ENCODE results near the gene CFDP1.
"Not testable (repeated sequence)": the region's sequence is repeated elsewhere in the genome, so short reads cannot be mapped to it uniquely, and the experiment has no call there.

CFDP1 gene

GRCh38 chr16:75445298-75445697, 12.0 kb upstream of the CFDP1 start:
- H3K4me3 ChIP-seq (ENCODE audit: low read depth, low read length), result no peak overlapping the region
- in situ Hi-C loops (cut with HindIII; ENCODE audit: low sequenced_read_pairs), result no loop called here
- TF ChIP-seq, protein P1, sequence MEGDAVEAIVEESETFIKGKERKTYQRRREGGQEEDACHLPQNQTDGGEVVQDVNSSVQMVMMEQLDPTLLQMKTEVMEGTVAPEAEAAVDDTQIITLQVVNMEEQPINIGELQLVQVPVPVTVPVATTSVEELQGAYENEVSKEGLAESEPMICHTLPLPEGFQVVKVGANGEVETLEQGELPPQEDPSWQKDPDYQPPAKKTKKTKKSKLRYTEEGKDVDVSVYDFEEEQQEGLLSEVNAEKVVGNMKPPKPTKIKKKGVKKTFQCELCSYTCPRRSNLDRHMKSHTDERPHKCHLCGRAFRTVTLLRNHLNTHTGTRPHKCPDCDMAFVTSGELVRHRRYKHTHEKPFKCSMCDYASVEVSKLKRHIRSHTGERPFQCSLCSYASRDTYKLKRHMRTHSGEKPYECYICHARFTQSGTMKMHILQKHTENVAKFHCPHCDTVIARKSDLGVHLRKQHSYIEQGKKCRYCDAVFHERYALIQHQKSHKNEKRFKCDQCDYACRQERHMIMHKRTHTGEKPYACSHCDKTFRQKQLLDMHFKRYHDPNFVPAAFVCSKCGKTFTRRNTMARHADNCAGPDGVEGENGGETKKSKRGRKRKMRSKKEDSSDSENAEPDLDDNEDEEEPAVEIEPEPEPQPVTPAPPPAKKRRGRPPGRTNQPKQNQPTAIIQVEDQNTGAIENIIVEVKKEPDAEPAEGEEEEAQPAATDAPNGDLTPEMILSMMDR (IDR thresholded peaks at IDR 0.05; ENCODE audit: low read depth, low read length), result no peak
- DNase-seq (ENCODE audit: low read depth, low spot score), result no peak

- TF ChIP-seq, protein P1 (IDR thresholded peaks at IDR 0.05; ENCODE audit: low read depth, low read length), result no peak
- no peak overlapping the region for H3K4me3 ChIP-seq (ENCODE audit: low read depth, low read length)
- DNase-seq (ENCODE audit: low read depth, low spot score), result peak; percentile 34
- in situ Hi-C loops (cut with HindIII; ENCODE audit: low sequenced_read_pairs), result no loop called here
These were observed 10.0 kb upstream of the CFDP1 start for GRCh38 chr16:75443298-75443697.

DNA sequence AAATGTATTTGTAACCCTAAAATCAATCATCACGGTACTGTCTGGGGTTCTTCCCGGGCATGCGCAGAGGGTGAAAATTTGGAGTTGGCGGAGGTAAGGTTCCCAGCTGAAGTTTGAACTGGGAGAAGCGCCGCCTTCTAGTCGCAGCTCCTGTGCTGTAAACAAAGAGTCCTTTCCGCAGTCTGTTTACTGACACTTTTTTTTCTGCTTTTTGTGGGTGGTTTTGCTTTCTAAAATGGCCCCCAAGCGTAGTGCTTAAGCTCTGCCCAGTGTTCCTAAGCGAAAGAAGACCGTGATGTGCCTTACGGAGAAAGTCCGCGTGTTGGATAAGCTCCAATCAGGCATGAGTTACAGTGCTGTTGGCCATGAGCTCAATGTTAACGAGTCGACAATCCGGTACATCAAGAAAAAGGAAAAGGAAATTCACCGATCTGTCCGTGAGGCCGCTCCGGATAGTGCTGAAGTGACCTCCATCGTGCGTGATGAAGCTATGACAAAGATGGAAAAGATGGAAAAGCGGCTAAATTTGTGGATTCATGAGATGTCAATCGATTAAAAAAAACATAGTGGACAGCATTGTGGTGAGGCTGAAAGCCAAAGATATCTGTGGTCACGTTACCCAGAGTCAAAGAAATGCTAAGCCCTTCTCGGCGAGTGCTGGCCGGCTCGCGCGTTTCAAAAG, 570 bp upstream of the CFDP1 start:
- TF ChIP-seq, protein P1 (IDR thresholded peaks at IDR 0.05; ENCODE audit: low read depth, low read length), result no peak
- in situ Hi-C loops (cut with HindIII; ENCODE audit: low sequenced_read_pairs), result no loop called here
- peak; percentile 96 for DNase-seq (ENCODE audit: low read depth, low spot score)
- peak overlapping the region; percentile 96 for H3K4me3 ChIP-seq (ENCODE audit: low read depth, low read length)

DNA sequence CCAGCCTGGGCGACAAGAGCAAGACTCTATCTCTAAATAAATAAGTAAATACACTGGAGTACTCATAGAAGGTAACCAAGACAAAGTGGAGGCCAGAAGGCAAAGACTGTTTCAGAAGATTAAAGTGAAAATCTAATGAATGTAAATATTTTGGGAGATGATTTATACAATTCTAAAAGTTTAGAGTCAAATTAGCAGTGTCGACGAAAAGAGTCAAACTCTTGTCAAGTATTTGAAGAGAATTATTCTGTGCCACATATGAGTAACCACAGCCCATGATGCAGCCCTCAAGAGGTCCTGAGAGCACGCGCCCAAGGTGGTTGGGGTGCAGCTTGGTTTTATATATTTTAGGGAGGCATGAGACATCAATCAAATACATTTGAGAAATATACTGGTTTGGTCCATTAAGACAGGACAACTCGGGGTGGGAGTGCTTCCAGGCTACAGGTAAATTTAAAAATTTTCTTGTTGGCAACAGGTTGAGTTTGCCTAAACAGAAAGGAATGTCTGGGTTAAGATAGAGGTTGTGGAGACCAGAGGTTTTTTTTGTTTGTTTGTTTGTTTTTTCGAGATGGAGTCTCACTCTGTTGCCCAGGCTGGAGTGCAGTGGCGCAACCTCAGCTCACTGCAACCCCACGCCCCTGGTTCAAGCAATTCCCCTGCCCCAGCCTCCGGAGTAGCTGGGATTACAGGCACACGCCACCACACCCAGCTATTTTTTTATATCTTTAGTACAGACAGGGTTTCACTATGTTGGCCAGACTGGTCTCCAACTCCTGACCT, 3.5 kb downstream of the CFDP1 start:
- TF ChIP-seq, protein P1 (IDR thresholded peaks at IDR 0.05; ENCODE audit: low read depth, low read length), result no peak
- in situ Hi-C loops (cut with HindIII; ENCODE audit: low sequenced_read_pairs), result no loop called here
- no peak for DNase-seq (ENCODE audit: low read depth, low spot score)
- no peak overlapping the region for H3K4me3 ChIP-seq (ENCODE audit: low read depth, low read length)

- in situ Hi-C loops (cut with HindIII; ENCODE audit: low sequenced_read_pairs); H3K4me3 ChIP-seq (ENCODE audit: low read depth, low read length); DNase-seq (ENCODE audit: low read depth, low spot score): not testable (repeated sequence)
These were observed 6.8 kb downstream of the CFDP1 start for GRCh38 chr16:75426524-75426923.

- in situ Hi-C loops (cut with HindIII; ENCODE audit: low sequenced_read_pairs); H3K4me3 ChIP-seq (ENCODE audit: low read depth, low read length): not testable (repeated sequence)
These were observed 9.1 kb downstream of the CFDP1 start for GRCh38 chr16:75424105-75424762.

GRCh38 chr16:75423723-75424104, 9.6 kb downstream of the CFDP1 start:
- in situ Hi-C loops (cut with HindIII; ENCODE audit: low sequenced_read_pairs), result no loop called here
- no peak for DNase-seq (ENCODE audit: low read depth, low spot score)
- TF ChIP-seq, protein P1 (IDR thresholded peaks at IDR 0.05; ENCODE audit: low read depth, low read length), result no peak
- H3K4me3 ChIP-seq (ENCODE audit: low read depth, low read length), result no peak overlapping the region

More at GRCh38 chr16:75424105-75424762, 9.1 kb downstream of the CFDP1 start:
- DNase-seq (ENCODE audit: low read depth, low spot score), result not testable (repeated sequence)
